Measurements from ENCODE around the gene EXTL1.

Gene EXTL1

DNA sequence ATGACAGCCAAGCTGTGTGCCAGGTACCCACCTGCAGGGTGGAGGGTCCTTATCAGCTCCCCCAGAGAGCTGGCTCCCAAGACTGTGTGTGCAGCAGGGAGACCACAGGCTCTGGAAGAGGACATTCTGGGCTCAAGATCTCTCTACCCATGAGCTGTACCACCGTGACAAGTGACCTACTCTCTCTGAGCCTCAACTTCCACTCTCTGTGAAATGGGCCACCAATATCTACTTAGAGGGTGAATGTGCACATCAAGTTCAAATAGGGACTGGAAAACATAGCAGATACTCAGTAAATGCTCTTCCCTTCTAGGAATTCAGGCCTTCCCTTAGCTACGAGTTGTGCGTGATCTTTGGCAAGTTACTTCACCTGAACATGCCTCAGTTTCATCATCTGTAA is 22.8 kb downstream of the EXTL1 start:
- DNase-seq (ENCODE audit: low spot score), result no peak

- no peak for DNase-seq (ENCODE audit: low spot score)
These were observed 23.6 kb downstream of the EXTL1 start for GRCh38 chr1:26044971-26045721.

GRCh38 chr1:26045722-26046245 is 24.2 kb downstream of the EXTL1 start, which contains the start of gene SLC30A2:
Gene SLC30A2 (minus strand): TSS chr1:26046118. CDS start chr1:26045896, 222 bp downstream.
- no peak for DNase-seq (ENCODE audit: low spot score)

DNA sequence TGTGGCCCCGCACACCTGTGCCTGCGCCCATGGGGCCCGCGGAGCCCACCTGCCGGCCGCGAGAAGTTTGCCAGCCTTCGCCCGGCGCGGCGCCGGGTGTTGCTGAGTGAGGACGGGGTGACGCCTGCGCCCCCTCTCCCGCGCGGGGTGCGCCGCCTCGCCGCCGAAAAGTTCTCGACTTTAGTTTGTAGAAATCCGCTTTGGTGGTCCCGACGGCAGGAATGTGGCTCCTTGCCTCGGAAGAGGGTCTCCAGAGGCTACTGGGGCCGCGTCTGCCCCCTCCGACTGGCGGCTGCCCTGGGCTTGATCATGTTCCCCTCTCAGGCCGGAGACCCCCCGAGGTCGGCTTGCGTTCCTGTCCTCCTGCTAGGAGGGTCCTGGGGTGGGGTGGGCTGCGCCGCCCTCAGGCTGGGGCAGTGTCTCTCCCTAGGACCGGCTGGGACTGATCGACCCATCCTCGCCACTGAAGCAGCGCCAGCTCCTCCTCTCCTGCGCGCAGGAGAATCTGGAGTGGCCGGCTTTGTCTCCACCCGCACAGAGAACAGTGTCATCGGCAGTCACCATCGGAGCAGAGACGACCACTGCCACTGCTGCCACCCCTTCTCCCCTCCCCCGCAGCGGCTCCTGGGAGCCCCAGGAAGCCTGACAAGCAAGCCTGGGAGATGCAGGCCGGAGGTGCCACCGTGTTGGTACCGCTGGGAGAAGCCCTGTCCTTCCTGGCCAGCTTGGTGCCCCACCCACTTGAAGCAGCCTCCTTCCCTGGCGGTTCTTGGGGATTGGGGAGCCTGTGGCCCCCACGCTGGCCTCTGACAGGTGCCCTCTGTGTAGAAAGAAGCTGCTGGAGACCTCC is 24.9 kb downstream of the EXTL1 start:
- DNase-seq (ENCODE audit: low spot score), result no peak

- DNase-seq (ENCODE audit: low spot score), result no peak
These were observed 25.8 kb downstream of the EXTL1 start for GRCh38 chr1:26047278-26047874.

- DNase-seq (ENCODE audit: low spot score), result no peak
These were observed 28.1 kb downstream of the EXTL1 start for GRCh38 chr1:26049531-26050247.

- DNase-seq (ENCODE audit: low spot score), result no peak
These were observed 28.7 kb downstream of the EXTL1 start for GRCh38 chr1:26050248-26050640.

DNA sequence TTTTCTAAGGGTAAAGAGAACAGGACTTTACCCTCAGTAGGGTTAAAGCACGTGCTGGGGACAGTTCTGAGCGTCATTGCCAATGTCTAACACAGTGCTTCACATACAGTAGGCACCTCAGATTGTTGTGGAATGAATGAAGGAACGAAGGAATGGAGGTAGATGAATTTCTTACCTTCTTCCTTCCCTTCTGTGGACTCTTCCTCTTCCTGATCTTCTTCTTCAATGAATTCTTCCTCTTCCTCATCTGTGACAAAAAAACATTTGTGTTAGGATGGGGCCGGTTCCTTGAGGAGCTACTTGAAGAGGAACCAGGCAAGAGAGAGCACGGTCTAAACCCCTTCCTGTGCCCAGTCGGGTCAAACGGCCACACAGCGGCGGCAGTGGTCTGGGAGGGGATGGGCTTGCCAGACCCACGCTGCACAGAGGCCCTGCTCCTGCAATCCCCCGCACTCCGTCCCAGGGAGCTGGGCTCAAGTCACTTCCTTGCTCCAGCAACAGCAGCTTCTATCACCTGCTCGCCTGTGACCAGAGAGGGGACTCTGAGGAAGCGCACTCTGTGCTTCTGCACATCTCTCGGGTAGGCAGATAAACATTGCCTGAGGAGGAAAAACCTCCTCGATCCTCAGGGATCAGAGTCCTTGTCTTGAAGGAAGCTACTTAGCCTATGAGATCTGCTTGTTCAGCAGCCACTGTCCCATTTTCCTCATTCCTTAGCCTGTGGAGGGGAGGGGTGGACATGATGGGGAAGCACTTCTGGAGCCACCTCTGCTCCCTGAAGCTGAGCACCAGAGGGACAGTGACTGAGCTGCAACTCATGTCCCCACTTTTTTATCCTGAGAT is 32.4 kb downstream of the EXTL1 start:
- DNase-seq (ENCODE audit: low spot score), result no peak

DNA sequence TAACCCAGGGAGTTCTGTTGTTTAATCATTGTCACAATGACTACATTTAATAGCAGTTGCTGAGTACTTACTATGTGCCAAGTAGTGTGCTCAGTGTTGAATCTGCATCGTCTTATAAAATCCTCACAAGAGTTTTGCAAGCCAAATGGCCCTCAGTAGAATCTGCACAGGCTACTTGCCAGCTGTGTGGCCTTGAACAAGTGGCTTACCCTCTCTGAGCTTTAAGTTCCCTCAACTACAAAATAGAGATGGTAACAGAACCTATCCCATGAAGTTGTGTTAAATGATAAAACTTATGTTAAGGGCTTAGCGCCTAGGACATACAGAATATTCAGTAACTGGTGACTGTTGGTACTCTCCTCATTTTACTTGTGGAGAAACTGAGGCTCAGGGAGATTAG is 33.5 kb downstream of the EXTL1 start:
- no peak for DNase-seq (ENCODE audit: low spot score)

- DNase-seq (ENCODE audit: low spot score), result no peak
These were observed 35.6 kb downstream of the EXTL1 start for GRCh38 chr1:26057189-26057588.

GRCh38 chr1:26058052-26058595 is 36.5 kb downstream of the EXTL1 start:
- DNase-seq (ENCODE audit: low spot score), result no peak

DNA sequence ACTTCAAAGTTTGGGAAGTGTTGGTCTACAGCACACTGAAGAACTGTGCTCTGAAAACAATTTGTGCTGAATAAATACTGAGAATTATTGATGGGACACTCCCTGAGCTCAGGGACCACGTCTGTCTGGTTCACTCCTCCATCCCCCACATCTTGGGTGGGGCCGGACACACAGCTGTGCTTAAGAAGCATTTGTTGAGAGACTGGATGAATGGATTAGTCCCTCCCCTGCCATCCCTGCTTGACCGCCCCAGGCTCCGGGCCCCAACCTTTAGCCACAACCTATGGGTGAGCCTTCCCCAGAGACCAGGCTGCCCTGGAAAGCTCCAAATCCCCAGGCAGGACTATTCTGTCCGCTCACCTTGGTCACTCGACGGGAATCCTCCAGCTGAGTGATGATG is 38.3 kb downstream of the EXTL1 start:
- no peak for DNase-seq (ENCODE audit: low spot score)

- DNase-seq (ENCODE audit: low spot score), result no peak
These were observed 39.4 kb downstream of the EXTL1 start for GRCh38 chr1:26060832-26061574.

DNA sequence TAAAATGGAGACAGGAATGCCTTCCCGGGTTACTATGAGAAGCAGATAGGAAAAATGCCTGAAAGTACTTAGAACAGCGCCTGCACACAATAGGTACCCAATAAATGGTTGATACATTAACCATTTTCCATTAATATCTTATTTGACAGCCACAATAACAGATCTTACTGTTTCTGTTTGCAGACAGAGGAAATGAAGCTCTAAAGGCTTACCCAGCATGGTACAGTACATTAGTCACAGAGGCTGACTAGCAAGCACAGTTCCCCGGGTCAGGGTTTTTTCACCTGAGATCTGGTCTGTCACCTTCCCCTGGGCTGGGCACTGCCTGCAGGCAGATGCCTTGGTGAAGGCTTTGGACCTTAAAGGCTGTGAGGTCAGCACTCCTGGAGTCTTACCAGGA is 43.0 kb downstream of the EXTL1 start:
- no peak for DNase-seq (ENCODE audit: low spot score)

DNA sequence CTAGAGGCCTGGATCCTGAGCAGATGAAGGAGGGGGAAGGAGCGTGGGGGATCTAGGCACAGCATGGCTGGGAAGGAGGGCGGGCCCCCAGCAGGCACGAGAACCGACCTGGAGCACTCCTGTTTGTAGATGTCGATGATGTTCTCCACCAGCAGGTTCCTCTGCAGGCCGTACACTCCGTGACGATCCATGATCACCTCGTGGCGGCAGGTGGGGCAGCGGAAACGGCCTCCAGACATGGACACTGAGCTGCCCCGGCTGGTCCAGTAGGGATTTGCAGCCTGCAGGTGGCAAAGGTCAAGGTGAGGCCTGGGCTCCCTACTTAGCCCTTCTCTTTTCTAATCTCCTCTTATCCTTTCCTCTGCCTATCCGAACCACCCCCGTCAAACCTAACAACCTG is 44.6 kb downstream of the EXTL1 start:
- DNase-seq (ENCODE audit: low spot score), result no peak

DNA sequence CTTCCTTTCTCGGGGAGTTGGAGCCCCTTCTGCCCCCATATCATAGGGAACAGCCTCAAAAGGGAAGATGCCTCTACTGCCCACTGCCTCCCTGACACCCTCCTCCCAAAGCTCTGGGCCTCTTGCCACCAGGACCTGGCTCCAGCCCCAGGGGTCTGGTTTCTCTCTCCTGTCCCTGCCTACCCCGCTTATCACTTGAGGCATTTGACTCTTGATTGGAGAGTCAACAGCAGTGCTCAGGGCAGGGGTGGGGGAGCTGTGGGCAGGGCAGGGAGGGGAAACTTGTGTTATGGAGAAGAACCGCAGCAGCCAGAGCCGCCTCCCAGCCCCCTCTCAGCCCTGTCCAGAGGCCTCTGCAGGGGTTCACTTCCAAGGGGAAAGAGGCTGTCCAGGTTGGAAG is 45.3 kb downstream of the EXTL1 start:
- no peak for DNase-seq (ENCODE audit: low spot score)

GRCh38 chr1:26067432-26067911 is 45.9 kb downstream of the EXTL1 start, which contains the start of gene TRIM63:
Gene TRIM63 (minus strand): TSS chr1:26067630. CDS start chr1:26067494, 136 bp downstream.
- DNase-seq (ENCODE audit: low spot score), result no peak

- DNase-seq (ENCODE audit: low spot score), result no peak
These were observed 48.3 kb downstream of the EXTL1 start for GRCh38 chr1:26069941-26070295.

DNA sequence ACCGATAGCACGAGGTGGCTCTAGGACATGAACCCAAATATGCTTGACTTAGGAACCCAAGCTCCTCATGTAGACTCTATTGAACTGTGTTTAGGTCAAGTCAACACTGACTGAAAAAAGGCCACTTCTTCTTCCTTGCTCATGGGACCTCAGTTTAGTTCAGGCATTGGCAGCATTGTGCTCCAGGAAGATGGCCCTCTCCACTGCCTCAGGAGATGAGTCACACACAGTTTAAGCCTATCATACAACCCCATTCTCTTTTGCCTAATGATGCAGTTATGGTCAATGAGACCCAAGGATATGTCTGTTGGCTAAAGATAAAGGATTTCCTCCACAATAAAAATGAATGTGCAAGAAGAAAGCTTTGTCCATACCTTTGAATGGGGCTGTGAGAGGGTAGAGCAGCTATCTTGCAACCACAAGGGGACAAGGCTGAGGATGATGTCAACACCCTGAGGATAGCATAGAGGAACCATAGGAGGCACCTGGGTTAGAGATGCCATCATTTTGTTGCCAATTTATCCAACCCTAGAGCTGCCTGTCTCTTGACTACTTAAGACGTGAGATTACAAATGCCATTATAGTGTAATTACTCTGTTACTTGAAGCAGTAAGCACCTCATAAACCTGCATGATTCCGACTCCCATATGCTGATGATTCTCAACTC is 48.9 kb downstream of the EXTL1 start:
- no peak for DNase-seq (ENCODE audit: low spot score)
